SK-N-SH treated with all-trans-retinoic acid at 6 μM for 48 hours (cell line): Measurements from ENCODE around the gene PDSS2.

Experiments used
- ATAC-seq: fragments of 200-7000 bp; cut with Tn5 transposase; 3 replicates; pipeline ENCODE4 v1.9.1; 2020; ENCODE audit warnings: mild to moderate bottlenecking, moderate library complexity
- ARNTL ChIP-seq: fragments of 450-650 bp; formaldehyde crosslinking; IDR thresholded peaks from 2 replicates; pipeline ENCODE4 v1.5.0; 2020; ENCODE audit warnings: low read depth, mild to moderate bottlenecking, moderate library complexity, borderline replicate concordance
- BACH2 ChIP-seq: fragments of 250-450 bp; sonication (Bioruptor Pico); IDR thresholded peaks from 2 replicates; pipeline ENCODE4 v1.9.0; 2021; ENCODE audit warnings: mild to moderate bottlenecking, borderline replicate concordance
- CSDC2 ChIP-seq: fragments of 250-450 bp; sonication (Bioruptor Pico); IDR thresholded peaks from 2 replicates; pipeline ENCODE4 v1.5.0; 2020; ENCODE audit warnings: mild to moderate bottlenecking, moderate library complexity
- ESRRG ChIP-seq: fragments of 250-450 bp; sonication (Bioruptor Pico); IDR thresholded peaks from 2 replicates; pipeline ENCODE4 v1.6.1; 2021; ENCODE audit warnings: mild to moderate bottlenecking
- GLIS3 ChIP-seq: fragments of 250-450 bp; sonication (Bioruptor Pico); IDR thresholded peaks from 2 replicates; pipeline ENCODE4 v1.5.0; 2020; ENCODE audit warnings: mild to moderate bottlenecking, moderate library complexity
- ISL1 ChIP-seq: fragments of 250-450 bp; sonication (Bioruptor Pico); IDR thresholded peaks from 2 replicates; pipeline ENCODE4 v2.1.2; 2022; ENCODE audit warnings: mild to moderate bottlenecking, moderate library complexity
- OSR1 ChIP-seq: fragments of 250-450 bp; sonication (Bioruptor Pico); IDR thresholded peaks from 2 replicates; pipeline ENCODE4 v1.8.0; 2022; ENCODE audit warnings: moderate library complexity, mild to moderate bottlenecking, inconsistent platforms
- PATZ1 ChIP-seq: fragments of 250-450 bp; sonication (Bioruptor Pico); IDR thresholded peaks from 2 replicates; pipeline ENCODE4 v1.8.0; 2020; ENCODE audit warnings: mild to moderate bottlenecking, moderate library complexity, borderline replicate concordance
- POU6F1 ChIP-seq: fragments of 250-450 bp; sonication (Bioruptor Pico); IDR thresholded peaks from 2 replicates; pipeline ENCODE4 v1.8.0; 2021; ENCODE audit warnings: low read depth, mild to moderate bottlenecking, moderate library complexity, borderline replicate concordance
- PPARA ChIP-seq: fragments of 250-450 bp; sonication (Bioruptor Pico); IDR thresholded peaks from 2 replicates; pipeline ENCODE4 v1.5.0; 2020; ENCODE audit warnings: mild to moderate bottlenecking, borderline replicate concordance
- RARB ChIP-seq: fragments of 250-450 bp; sonication (Bioruptor Pico); IDR thresholded peaks from 2 replicates; pipeline ENCODE4 v1.8.0; 2021; ENCODE audit warnings: mild to moderate bottlenecking, moderate library complexity
- SNAI2 ChIP-seq: fragments of 250-450 bp; sonication (Bioruptor Pico); IDR thresholded peaks from 2 replicates; pipeline ENCODE4 v1.5.0; 2020; ENCODE audit warnings: mild to moderate bottlenecking, moderate library complexity
- TCF4 ChIP-seq: fragments of 250-450 bp; sonication (Bioruptor Pico); IDR thresholded peaks from 2 replicates; pipeline ENCODE4 v1.8.0; 2021; ENCODE audit warnings: mild to moderate bottlenecking, moderate library complexity, borderline replicate concordance
- TOX ChIP-seq: fragments of 250-450 bp; sonication (Bioruptor Pico); IDR thresholded peaks from 2 replicates; pipeline ENCODE4 v1.8.0; 2021; ENCODE audit warnings: mild to moderate bottlenecking, moderate library complexity, borderline replicate concordance
- TSHZ2 ChIP-seq: fragments of 250-450 bp; sonication (Bioruptor Pico); IDR thresholded peaks from 2 replicates; pipeline ENCODE4 v1.5.0; 2020; ENCODE audit warnings: mild to moderate bottlenecking, moderate library complexity
- ZC3H10 ChIP-seq: fragments of 250-450 bp; sonication (Bioruptor Pico); IDR thresholded peaks from 2 replicates; pipeline ENCODE4 v1.5.1; 2021; ENCODE audit warnings: mild to moderate bottlenecking, moderate library complexity
- ZFP3 ChIP-seq: fragments of 250-450 bp; sonication (Bioruptor Pico); IDR thresholded peaks from 2 replicates; pipeline ENCODE4 v1.5.0; 2020; ENCODE audit warnings: mild to moderate bottlenecking, moderate library complexity
- ZNF565 ChIP-seq: fragments of 450-650 bp; formaldehyde crosslinking; conservative IDR thresholded peaks from 2 replicates; pipeline ENCODE4 v1.5.0; 2020; ENCODE audit warnings: low read depth, mild to moderate bottlenecking, moderate library complexity
- ZNF70 ChIP-seq: fragments of 450-650 bp; formaldehyde crosslinking; IDR thresholded peaks from 2 replicates; pipeline ENCODE4 v1.5.0; 2020; ENCODE audit warnings: mild to moderate bottlenecking, moderate library complexity
- ZNF8 ChIP-seq: fragments of 450-650 bp; formaldehyde crosslinking; IDR thresholded peaks from 2 replicates; pipeline ENCODE4 v1.5.0; 2020; ENCODE audit warnings: mild to moderate bottlenecking, moderate library complexity

Gene PDSS2

GRCh38 chr6:107357031-107357430 is 102.3 kb downstream of the PDSS2 start (continued):
- no peak for TF ChIP-seq TOX (CRISPR knock-in tag)

GRCh38 chr6:107355659-107356058 is 103.7 kb downstream of the PDSS2 start:
- ATAC-seq, result no peak
- TF ChIP-seq ZNF70 (CRISPR knock-in tag), result no peak
- TF ChIP-seq, all 23 proteins: peak for 0

- ATAC-seq, result no peak
- TF ChIP-seq ZC3H10 (CRISPR knock-in tag), result no peak
- TF ChIP-seq ZNF70 (CRISPR knock-in tag), result no peak
- TF ChIP-seq PPARA (CRISPR knock-in tag), result no peak
- no peak for TF ChIP-seq TSHZ2 (CRISPR knock-in tag)
- no peak for TF ChIP-seq CSDC2 (CRISPR knock-in tag)
- no peak for TF ChIP-seq BACH2 (CRISPR knock-in tag)
- TF ChIP-seq OSR1, result no peak
- no peak for TF ChIP-seq GLIS3 (CRISPR knock-in tag)
- TF ChIP-seq ZNF8 (CRISPR knock-in tag), result no peak
- no peak for TF ChIP-seq ZNF565 (CRISPR knock-in tag)
- TF ChIP-seq, all 23 proteins: peak for 0
Observed at GRCh38 chr6:107354451-107354850, 104.9 kb downstream of the PDSS2 start.

GRCh38 chr6:107353773-107354382 is 105.5 kb downstream of the PDSS2 start:
- no peak for ATAC-seq
- TF ChIP-seq ARNTL (no peak), CSDC2 (CRISPR knock-in tag) (no peak), TCF4 (CRISPR knock-in tag) (no peak), TOX (CRISPR knock-in tag) (no peak), ZC3H10 (CRISPR knock-in tag) (no peak), ZNF70 (CRISPR knock-in tag) (no peak), BACH2 (CRISPR knock-in tag) (no peak), RARB (CRISPR knock-in tag) (no peak), ZNF8 (CRISPR knock-in tag) (no peak), ISL1 (CRISPR knock-in tag) (no peak), SNAI2 (CRISPR knock-in tag) (no peak), ZNF565 (CRISPR knock-in tag) (no peak), PPARA (CRISPR knock-in tag) (no peak)

GRCh38 chr6:107348224-107348623 is 111.1 kb downstream of the PDSS2 start:
- TF ChIP-seq PPARA (CRISPR knock-in tag), result no peak
- no peak for TF ChIP-seq ZFP3 (CRISPR knock-in tag)
- TF ChIP-seq ISL1 (CRISPR knock-in tag), result no peak
- no peak for TF ChIP-seq RARB (CRISPR knock-in tag)
- no peak for TF ChIP-seq GLIS3 (CRISPR knock-in tag)
- no peak for TF ChIP-seq TCF4 (CRISPR knock-in tag)
- TF ChIP-seq ARNTL, result no peak
- no peak for TF ChIP-seq OSR1
- TF ChIP-seq ZNF8 (CRISPR knock-in tag), result no peak

GRCh38 chr6:107345393-107345792 is 114.0 kb downstream of the PDSS2 start:
- ATAC-seq, result no peak
- no peak for TF ChIP-seq TOX (CRISPR knock-in tag)
- TF ChIP-seq ARNTL, result no peak
- TF ChIP-seq POU6F1 (CRISPR knock-in tag), result no peak
- TF ChIP-seq TSHZ2 (CRISPR knock-in tag), result no peak
- no peak for TF ChIP-seq BACH2 (CRISPR knock-in tag)
- TF ChIP-seq PATZ1, result no peak
- no peak for TF ChIP-seq SNAI2 (CRISPR knock-in tag)
- TF ChIP-seq ZNF565 (CRISPR knock-in tag), result no peak
- no peak for TF ChIP-seq ZC3H10 (CRISPR knock-in tag)
- TF ChIP-seq ISL1 (CRISPR knock-in tag), result no peak
- no peak for TF ChIP-seq ZNF8 (CRISPR knock-in tag)
- TF ChIP-seq ZNF70 (CRISPR knock-in tag), result no peak
- TF ChIP-seq ESRRG, result no peak

More at GRCh38 chr6:107348224-107348623, 111.1 kb downstream of the PDSS2 start:
- no peak for ATAC-seq
